B cell (primary cell): ENCODE results near the gene ZSCAN10. TPM values are rescaled to one million over a fixed set of nuclear protein-coding genes. Genes with fewer than 3 reads are reported as not detected.

ENCODE experiments used
- ATAC-seq: fragments of 200-7000 bp; cut with Tn5 transposase; one replicate; pipeline ENCODE4 v1.10.0; 2021; ENCODE audit warnings: low read depth, mild to moderate bottlenecking, moderate number of reproducible peaks, moderate library complexity
- CTCF ChIA-PET: fragments of 350-600 bp; sonication (Branson Sonifier 250); formaldehyde crosslinking; loops from one replicate; lab custom pipeline; 2021; ENCODE audit warnings: antibody characterized with exemption, inconsistent platforms; lab: Charles Lee
- POLR2A ChIA-PET: fragments of 350-600 bp; sonication (Branson Sonifier 250); formaldehyde crosslinking; loops from one replicate; lab custom pipeline; 2021; ENCODE audit warnings: antibody characterized with exemption; lab: Charles Lee
- DNase-seq: peaks from one replicate; pipeline ENCODE4 v3.0.0; 2013
- H2AFZ ChIP-seq: 2 replicates; pipeline ENCODE4 v1.6.1; 2012; ENCODE audit warnings: mild to moderate bottlenecking, low read depth, low read length; ENCODE audit not compliant: insufficient read depth, poor library complexity, severe bottlenecking
- H3K27ac ChIP-seq, 2 donors: 1 replicate in 1 of 2; 2 replicates in 1 of 2; pipeline ENCODE4 v1.5.1; 2012 to 2013; ENCODE audit warnings: low read length in 2 of 2, mild to moderate bottlenecking in 2 of 2, moderate library complexity in 1 of 2
- H3K27me3 ChIP-seq, 4 experiments: fragments of 200-600 bp in 1 of 4; sonication (generic) in 1 of 4; replicated peaks in 1 of 4; 1 replicate in 2 of 4; 2 replicates in 2 of 4; pipeline versions ENCODE4 v1.6.1 to v1.7.0; 2013 to 2016; ENCODE audit warnings: low read length in 3 of 4, mild to moderate bottlenecking in 2 of 4, mixed read lengths in 1 of 4, moderate library complexity in 1 of 4; ENCODE audit not compliant: insufficient read depth in 4 of 4, control insufficient read depth in 3 of 4; ENCODE audit errors: control extremely low read depth in 1 of 4
- H3K36me3 ChIP-seq, 2 experiments: replicated peaks in 1 of 2; 1 replicate in 1 of 2; 2 replicates in 1 of 2; pipeline versions ENCODE4 v1.6.1 to v1.7.1; 2013; ENCODE audit warnings: low read length in 1 of 2; ENCODE audit not compliant: insufficient read depth in 2 of 2, control insufficient read depth in 1 of 2; ENCODE audit errors: control extremely low read depth in 1 of 2, extremely low read depth in 1 of 2
- H3K4me1 ChIP-seq, 2 donors: fragments of 200-600 bp in 1 of 2; sonication (generic) in 1 of 2; 1 replicate in 1 of 2; 2 replicates in 1 of 2; pipeline versions ENCODE4 v1.5.1 to v1.6.1; 2013 to 2017; ENCODE audit warnings: low read length in 2 of 2; ENCODE audit not compliant: control insufficient read depth in 2 of 2, insufficient read depth in 2 of 2
- H3K4me2 ChIP-seq: replicated peaks from 2 replicates; pipeline ENCODE3; 2012; ENCODE audit warnings: mild to moderate bottlenecking, low read depth, low read length; ENCODE audit not compliant: poor library complexity, severe bottlenecking
- H3K4me3 ChIP-seq, 5 experiments: fragments of 200-600 bp in 1 of 5; sonication (generic) in 1 of 5; 1 replicate in 3 of 5; 2 replicates in 2 of 5; pipeline versions ENCODE4 v1.5.1 to v1.7.0; 2011 to 2016; ENCODE audit warnings: low read length in 4 of 5, mild to moderate bottlenecking in 4 of 5, low read depth in 2 of 5, control low read depth in 1 of 5, moderate library complexity in 1 of 5; ENCODE audit not compliant: insufficient read depth in 1 of 5; ENCODE audit errors: control extremely low read depth in 1 of 5, extremely low read depth in 1 of 5
- H3K79me2 ChIP-seq: fragments of 200-600 bp; sonication (generic); one replicate; pipeline ENCODE4 v1.6.0; 2016; ENCODE audit warnings: low read length; ENCODE audit not compliant: control insufficient read depth, insufficient read depth
- H3K9ac ChIP-seq: fragments of 200-600 bp; sonication (generic); 2 replicates; pipeline ENCODE4 v1.6.1; 2017; ENCODE audit warnings: mild to moderate bottlenecking, low read length, moderate library complexity
- H3K9me3 ChIP-seq, 3 donors: one replicate each; pipeline versions ENCODE4 v1.6.1 to v1.7.1; 2013; ENCODE audit warnings: low read length in 2 of 3; ENCODE audit not compliant: control insufficient read depth in 2 of 3, insufficient read depth in 1 of 3; ENCODE audit errors: control extremely low read depth in 1 of 3
- H4K20me1 ChIP-seq: 2 replicates; pipeline ENCODE4 v1.6.0; 2012; ENCODE audit warnings: mild to moderate bottlenecking, low read length; ENCODE audit not compliant: insufficient read depth, control insufficient read depth, poor library complexity, severe bottlenecking
- H3K27ac Mint-ChIP-seq: one replicate; pipeline ENCODE4 v1.8.0; 2021; ENCODE audit warnings: mixed read lengths
- H3K27me3 Mint-ChIP-seq: one replicate; pipeline ENCODE4 v1.8.0; 2021; ENCODE audit warnings: mixed read lengths
- H3K4me1 Mint-ChIP-seq: one replicate; pipeline ENCODE4 v1.8.0; 2021; ENCODE audit warnings: mixed read lengths
- H3K4me3 Mint-ChIP-seq: one replicate; pipeline ENCODE4 v1.8.0; 2021; ENCODE audit warnings: mixed read lengths
- H3K9me3 Mint-ChIP-seq: one replicate; pipeline ENCODE4 v1.8.0; 2022; ENCODE audit warnings: mixed read lengths; ENCODE audit not compliant: insufficient read depth
- CTCF ChIP-seq: fragments of 200-600 bp; IDR thresholded peaks from one replicate; pipeline ENCODE4 v1.8.0; 2022; ENCODE audit warnings: antibody characterized with exemption, mild to moderate bottlenecking
- EZH2 ChIP-seq: IDR thresholded peaks from 2 replicates; pipeline ENCODE4 v1.6.1; 2012; ENCODE audit warnings: borderline replicate concordance, low read depth, mild to moderate bottlenecking, moderate library complexity, low read length; ENCODE audit not compliant: insufficient read depth, poor library complexity, severe bottlenecking
- WGBS: methylation state at CpG from one replicate; pipeline ENCODE4 v1.1.5; 2013; ENCODE audit warnings: missing lambda C conversion rate; ENCODE audit not compliant: insufficient coverage; 5-methylcytosine and 5-hydroxymethylcytosine counted together
- intact Hi-C: fragments of 100-400 bp; cut with micrococcal nuclease; formaldehyde crosslinking; loops from one replicate; pipeline ENCODE4 v1.10.0; 2022
- polyA plus RNA-seq: library from polyadenylated mRNA; depleted of rRNA; stranded (reverse); fragments of >200 nt; gene quantifications from 2 replicates; pipeline ENCODE4 v1.2.3, GENCODE V29; 2012
- total RNA-seq, 2 donors: library from RNA; stranded (reverse); fragments of 120-200 nt in 1 of 2; gene quantifications; 1 replicate in 1 of 2; 2 replicates in 1 of 2; pipeline versions ENCODE4 v1.2.3 to v1.2.4, GENCODE V29; 2013 to 2022

The ZSCAN10 gene
- total and polyA plus RNA-seq, 2 donors (not counting 1 experiment from before 2014, with no cell fraction given): not detected

DNA sequence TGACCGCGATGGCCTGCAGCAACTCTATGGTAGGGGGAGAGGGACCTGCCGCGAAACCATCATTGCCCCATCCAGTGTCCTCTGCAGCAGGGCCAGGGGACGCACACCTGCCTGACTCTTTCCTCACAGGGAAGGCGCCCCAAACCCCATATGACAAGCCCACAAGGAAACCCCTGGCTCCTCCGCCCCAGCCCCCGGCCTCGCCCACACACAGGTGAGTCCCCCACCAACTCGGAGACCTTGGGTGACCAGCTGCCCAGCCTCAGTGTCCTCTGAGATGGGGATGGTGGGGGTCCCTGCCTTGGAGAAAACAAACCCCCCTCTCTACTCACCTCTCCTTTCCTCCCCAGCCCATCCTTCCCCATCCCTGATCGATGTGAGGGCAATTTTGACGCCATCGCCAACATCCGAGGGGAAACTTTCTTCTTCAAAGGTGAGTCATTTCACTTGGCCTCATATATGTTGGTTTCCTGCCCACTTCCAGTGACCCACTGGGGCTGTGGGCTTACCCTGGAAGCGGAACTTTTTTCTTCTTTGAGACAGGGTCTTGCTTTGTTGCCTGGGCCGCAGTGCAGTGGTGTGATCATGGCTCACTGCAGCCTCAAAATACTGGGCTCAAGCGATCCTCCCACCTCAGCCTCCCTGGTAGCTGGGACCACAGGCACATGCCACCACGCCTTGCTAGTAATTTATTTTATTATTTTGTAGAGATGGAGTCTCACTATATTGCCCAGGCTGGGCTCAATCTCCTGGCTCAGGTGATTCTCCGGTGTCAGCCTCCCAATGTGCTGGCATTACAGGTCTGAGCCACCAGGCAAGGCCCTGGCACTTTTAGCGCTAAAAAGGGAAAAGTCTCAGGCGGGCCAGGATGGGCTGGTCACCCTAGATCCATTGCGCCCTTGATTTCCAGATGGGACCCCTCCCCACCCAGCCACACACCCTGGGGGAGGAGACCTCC is 41.6 kb downstream of the ZSCAN10 start:
- Histone ChIP-seq H2AFZ (peak overlapping the region; percentile 98), H3K27ac (no peak overlapping the region), H3K4me2 (peak overlapping the region; percentile 99), H3K4me3 (no peak overlapping the region), H3K9me3 (no peaks in the 10 kb centered on the region), H3K27me3 (peaks cover 0 to 6% (median 0%) of the 10 kb centered on the region in 4 experiments), H3K9ac (no peak overlapping the region), H4K20me1 (no peaks in the 10 kb centered on the region), H3K79me2 (no peaks in the 10 kb centered on the region), H3K4me1 (peaks cover 20 to 22% of the 10 kb centered on the region in 2 donors), H3K36me3 (no peaks in the 10 kb centered on the region)
- TF ChIP-seq CTCF (no peak), EZH2 (no peak)
- no peaks in the 10 kb centered on the region for H3K9me3 Mint-ChIP-seq
- CTCF ChIA-PET: interaction anchor here (1.3 to 6.5 kb wide), 13 partner anchors 10 to 113 kb away, joined by 4 to 140 read pairs (median 8); partner anchors contain the start of genes HCFC1R1, THOC6 and ZNF213
- WGBS: 97% methylated on average over 11 of the region's 22 CpGs
- peaks cover 24% of the 10 kb centered on the region for H3K4me1 Mint-ChIP-seq
- H3K4me3 Mint-ChIP-seq: peak overlapping the region; percentile 59
- DNase-seq: no peak
- ATAC-seq: no peak
- intact Hi-C loops: loop anchor here (2.0 kb wide), 3 partner anchors 19 to 43 kb away; no protein-coding TSS in a partner anchor
- no peaks in the 10 kb centered on the region for H3K27me3 Mint-ChIP-seq
- POLR2A ChIA-PET: interaction anchor here (0.5 to 2.1 kb wide), 3 partner anchors 72 to 219 kb away, joined by 3 to 10 read pairs (median 9); no protein-coding TSS in a partner anchor
- no peak overlapping the region for H3K27ac Mint-ChIP-seq
